NCI-H774 (cell line): ENCODE results near the gene LMOD1.
"Not testable (repeated sequence)": the region's sequence is repeated elsewhere in the genome, so short reads cannot be mapped to it uniquely, and the experiment has no call there.

Experiments
- DNase-seq: peaks from one replicate; lab custom pipeline; 2025; lab: John Stamatoyannopoulos, UW

The LMOD1 gene

DNA sequence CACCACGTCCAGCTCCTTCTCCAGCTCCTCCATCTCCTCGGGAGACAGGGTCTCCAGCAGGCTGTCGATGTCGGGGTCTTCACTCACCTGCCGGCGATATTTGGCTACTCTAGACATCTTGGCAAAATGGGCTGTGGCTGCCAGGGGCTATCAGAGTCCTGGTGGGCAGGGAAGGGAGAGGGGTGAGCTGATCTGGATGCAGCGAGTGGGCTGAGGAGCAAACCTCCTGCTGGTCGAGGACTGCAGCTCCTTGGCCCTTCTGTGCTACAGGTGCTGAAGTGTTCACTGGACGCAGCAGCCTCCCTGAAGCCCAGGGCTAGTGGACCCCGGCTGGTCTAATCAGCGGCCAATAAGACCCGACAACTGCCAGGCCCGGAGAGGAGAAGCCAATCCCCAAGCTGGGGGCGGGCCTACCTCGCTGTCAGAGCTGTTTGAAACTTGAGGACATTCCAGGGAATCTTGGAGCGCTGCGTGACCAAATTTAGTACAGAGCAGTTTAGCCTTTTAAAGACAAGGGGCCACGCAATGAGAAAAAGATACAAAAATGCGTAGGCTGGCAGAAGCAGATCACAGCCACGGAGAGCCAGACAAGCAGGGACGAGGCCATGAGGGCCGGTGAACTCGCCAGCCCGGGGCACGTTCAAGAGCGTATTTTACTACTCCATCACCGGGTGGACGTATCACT, at the start of gene LMOD1:
Gene LMOD1 (minus strand): TSS at position 325 of the 685 bp plus-strand sequence. CDS start 208 bp downstream, at position 117.
- DNase-seq = peak; percentile 38

- DNase-seq = no peak
Measured at GRCh38 chr1:201990427-201990826, 44.1 kb upstream of the LMOD1 start.

- no peak for DNase-seq
Measured at GRCh38 chr1:201989354-201990128, 43.2 kb upstream of the LMOD1 start.

DNA sequence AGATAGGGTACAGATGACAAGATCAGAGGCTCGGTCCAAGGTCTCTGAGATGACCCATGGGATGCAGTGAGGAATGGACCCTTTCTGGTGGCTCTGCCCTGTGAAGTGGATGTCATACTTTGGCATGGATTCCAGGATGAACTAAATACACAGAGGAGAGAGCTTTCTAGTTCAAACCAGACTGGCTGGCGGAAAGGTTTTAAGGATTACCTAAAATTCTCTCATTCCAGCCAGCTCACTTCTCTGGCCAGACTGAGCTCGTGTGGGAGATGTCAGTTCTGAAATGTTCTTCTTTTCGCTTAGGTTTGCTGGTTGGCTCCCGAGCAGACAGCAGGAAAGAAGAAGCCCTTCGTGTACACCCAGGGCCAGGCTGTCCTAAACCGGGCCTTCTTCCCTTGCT, 42.3 kb upstream of the LMOD1 start:
- no peak for DNase-seq

DNA sequence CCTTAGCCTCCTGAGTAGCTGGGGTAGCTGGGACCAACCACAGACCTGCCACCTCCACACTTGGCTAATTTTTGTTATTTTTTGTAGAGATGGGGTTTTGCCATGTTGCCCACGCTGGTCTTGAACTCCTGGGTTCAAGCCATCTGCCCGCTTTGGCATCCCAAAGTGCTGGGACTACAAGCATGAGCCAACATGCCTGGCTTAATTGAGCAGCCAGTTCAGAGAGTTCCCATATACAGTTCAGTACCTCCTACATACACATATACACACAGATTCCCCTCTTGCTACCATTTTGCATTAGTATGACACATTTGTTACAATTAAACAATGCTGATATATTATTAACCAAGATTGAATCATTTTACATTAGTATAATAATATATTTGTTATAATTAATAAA, 39.0 kb upstream of the LMOD1 start:
- DNase-seq = no peak

DNA sequence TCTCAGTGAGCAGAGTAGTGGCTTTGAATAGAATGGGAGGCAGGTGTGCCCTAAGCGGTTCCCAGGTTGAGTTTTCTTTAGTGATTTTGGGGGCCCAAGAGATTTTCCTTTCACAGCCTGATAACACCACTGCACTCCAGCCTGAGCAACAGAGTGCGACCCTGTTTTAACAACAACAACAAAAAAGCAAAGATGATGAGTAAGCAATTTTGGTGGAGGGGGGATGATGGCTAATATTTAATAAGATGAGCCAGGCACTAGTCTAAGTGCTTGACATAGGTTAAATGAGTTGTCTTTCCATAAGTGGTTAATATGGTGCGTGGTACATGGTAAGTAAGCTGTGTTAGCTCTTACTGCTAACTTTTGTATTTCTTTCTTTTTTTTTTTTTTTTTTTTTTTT, 38.1 kb upstream of the LMOD1 start:
- DNase-seq = no peak

DNA sequence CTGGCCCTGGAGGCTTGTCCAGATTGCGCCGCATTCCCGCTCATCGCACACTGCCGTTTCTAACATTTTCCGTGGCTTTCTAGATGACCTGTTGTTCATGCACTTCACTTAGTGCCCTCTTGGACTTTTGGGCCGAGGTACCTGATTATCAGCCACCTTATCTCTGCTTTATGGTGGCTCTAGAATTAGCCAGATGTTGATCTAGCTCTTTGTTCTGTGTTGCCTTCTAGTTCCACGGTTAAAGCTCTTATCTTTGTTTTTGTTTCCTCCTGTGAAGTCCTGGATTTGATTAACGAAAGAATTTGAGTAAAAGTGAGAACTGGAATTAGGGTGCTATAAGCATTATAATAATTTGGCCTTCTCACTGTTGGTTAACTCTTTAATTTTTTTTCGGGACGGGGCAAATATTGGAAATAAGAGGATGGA, 37.0 kb upstream of the LMOD1 start:
- no peak for DNase-seq

- DNase-seq = peak; percentile 69
Measured at GRCh38 chr1:201982623-201983379, 36.5 kb upstream of the LMOD1 start, which contains the start of gene RNPEP. Gene RNPEP, plus strand, starts transcription at chr1:201982648. Its CDS starts 19 bp downstream, at chr1:201982667.

DNA sequence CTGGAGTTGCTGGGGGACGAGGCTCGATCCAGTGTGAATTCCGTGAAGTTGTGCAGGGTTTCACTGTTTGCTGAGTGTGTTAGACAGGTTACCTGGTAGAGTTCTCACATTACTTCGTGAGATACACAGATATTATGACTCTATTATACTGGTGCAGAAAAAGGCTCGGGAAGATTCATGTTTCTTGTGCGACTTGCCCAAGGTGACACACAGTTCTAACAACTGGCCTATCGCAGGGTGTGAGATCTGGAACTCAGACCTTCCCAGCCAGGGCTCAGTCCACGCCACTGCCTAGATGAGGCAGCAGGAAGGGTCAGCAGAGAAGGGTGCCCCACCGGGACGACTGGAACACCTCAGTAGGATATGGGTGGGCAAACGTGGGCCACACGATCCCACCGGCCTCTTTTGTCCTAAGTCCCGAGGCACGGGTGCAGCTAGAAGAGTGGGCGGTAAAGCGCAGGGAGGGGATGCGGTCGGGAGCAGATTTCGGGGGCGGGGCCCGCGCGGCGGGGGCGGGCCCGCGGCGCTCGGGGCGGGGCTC, 35.8 kb upstream of the LMOD1 start:
- DNase-seq = no peak

DNA sequence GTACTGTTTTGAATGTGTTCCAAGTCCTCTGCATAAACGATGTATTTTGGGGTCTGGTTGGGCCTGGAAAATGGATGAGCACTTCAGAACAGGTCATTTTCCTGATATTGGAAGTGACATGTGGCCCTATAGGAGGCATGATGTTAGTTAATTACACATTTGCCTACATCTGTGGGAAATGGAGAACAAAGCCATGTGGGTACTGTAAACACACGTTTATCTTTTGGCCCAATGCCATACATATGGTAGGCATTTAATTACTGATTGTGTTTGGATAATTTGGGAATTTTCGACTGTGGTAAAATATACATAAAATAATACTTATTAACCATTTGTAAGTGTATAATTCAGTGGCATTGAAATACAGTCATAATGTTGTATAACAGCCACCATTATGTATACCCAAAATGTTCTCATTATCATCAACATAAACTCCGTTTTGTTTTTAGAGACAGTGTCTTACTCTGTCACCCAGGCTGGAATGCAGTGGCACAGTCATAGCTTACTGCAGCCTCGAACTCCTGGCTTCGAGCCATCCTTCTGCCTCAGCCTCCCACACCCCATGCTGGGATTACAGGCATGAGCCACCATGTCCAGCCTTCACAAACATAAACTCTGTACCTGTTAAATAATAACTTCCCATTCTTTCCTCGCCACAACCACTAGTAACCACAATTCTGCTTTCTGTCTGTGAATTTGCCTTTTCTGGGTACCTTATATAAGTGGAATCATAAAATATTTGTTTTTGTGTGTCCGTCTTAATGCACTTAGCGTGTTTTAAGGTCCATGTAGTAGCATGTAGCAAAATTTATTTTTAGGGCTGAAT, 24.2 kb upstream of the LMOD1 start:
- no peak for DNase-seq

- DNase-seq = no peak
Measured at GRCh38 chr1:201968202-201968925, 22.0 kb upstream of the LMOD1 start.

DNA sequence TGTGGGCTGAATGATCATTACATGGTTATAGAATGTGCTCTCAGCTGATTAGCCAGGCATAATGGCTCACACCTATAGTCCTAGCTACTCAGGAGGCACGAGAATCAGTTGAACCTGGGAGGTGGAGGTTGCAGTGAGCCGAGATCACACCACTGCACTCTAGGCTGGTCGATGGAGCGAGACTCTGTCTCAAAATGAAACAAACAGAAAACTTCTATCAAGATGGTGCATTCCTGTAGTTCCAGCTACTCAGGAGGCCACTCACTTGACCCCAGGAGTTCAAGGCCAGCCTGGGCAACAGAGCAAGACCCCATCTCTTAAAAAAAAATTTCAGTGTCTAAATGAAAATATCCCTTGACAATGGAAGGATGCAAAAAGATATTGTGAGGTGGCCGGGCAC, 19.8 kb upstream of the LMOD1 start:
- DNase-seq = no peak

DNA sequence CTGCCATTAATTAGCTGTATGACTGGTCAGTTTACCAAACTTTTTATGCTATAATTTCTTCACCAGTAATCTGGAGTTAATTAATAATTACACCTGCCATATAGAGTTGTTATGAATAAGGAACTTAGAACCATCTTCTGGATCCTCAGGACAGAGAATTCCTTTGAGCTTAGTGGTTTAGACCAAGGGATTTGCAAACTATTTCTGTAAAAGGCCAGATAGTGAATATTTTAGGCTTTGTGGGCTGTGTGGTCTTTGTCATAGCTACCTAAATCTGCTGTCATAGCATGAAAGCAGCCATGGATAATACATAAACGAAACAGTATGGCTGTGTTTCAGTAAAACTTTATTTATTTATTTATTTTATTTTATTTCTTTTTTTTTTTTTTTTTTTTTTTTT, 17.9 kb upstream of the LMOD1 start:
- DNase-seq = no peak

- DNase-seq = not testable (repeated sequence)
Measured at GRCh38 chr1:201962382-201962781, 16.0 kb upstream of the LMOD1 start.

GRCh38 chr1:201958348-201958747, 12.0 kb upstream of the LMOD1 start:
- DNase-seq = no peak

- no peak for DNase-seq
Measured at GRCh38 chr1:201955729-201956143, 9.4 kb upstream of the LMOD1 start.

DNA sequence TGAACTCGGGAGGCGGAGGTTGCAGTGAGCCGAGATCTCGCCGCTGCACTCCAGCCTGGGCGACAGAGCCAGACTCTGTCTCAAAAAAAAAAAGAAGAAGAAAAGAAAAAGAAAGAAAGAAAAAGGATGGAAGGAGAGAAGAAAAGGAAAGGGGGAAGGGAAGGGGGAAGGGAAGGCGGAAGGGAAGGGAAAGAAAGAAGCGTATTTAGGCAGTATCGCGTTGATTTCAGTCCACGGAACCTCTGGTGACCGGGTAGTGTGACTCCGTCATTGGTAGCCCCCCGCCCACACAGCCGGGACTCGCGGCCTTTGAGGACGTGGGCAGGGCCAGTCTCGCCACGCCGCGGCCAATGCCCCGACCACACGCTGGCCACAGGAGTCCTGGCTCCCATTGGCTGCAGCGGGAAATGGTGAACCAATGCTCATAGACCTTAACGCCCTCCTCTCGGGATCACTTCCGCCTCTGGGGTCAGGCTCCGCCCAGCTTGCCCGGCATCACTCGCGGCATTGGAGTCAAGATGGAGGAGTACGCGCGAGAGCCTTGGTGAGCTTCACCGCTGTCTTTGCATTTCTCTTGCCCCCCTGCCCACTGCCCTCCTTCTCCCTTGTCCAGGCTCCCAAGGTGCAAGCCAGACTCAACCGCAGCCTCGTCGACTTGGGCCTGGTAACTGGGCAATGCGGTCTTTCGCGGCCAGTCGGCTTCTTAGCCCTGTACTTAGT, 8.8 kb upstream of the LMOD1 start, which contains the start of gene TIMM17A:
Gene TIMM17A (plus strand): TSS at position 495 of the 720 bp plus-strand sequence. CDS start 24 bp downstream, at position 519.
- DNase-seq = peak; percentile 98

DNA sequence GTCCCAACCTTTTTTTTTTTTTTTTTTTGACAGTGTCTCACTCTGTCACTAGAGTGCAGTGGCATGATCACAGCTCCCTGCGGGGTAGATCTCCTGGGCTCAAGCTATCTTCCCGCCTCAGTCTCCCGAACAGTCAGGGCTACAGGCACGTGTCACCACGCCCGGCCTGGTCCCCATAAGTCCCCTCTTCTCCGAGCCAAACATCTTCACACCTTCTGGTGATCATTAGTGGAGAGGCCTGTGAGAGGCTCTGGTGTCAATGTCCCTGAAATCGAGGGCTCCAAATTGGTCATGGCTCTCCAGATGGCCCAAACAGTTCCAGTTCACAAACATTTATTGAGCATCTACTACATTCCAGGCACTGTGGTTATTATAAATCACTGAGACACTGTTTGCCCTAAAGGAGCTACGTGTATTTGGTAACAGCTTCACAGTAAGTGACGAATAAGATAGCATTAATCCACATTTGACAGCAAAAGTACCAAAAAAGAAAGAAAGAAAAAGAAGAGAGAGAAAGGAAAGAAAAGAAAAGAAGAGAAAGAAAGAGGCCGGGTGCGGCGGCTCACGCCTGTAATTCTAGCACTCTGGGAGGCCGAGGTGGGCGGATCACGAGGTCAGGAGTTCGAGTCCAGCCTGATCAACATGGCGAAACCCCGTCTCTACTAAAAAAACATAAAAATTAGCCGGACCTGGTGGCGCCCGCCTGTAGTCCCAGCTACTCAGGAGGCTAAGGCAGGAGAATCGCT, 8.1 kb upstream of the LMOD1 start:
- no peak for DNase-seq

DNA sequence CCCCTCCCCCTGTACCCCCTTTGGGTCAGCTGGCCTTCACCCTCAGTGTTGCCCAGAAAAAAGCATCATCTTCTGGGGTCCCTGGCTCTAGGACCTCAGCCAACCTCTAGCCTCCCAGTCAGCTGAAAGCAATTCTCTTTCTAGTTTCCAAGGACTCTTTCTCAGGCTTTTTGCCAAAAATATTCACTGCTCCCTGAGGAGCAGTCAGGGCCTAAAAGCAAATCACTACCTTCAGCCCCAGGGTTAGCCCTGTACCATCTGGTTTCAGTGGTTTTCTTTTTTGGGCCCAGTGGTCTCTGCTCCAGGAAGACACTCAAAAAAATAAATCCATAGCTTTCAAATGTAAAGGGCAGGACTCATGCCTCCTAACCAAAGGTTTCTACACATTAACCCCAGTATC, 3.1 kb upstream of the LMOD1 start:
- DNase-seq = no peak
